Right ventricle myocardium superior (tissue), 1 donor: ENCODE measurements around the gene SPHK2. TPM values are rescaled to one million over a fixed set of nuclear protein-coding genes. Genes with fewer than 3 reads are reported as not detected.

Experiments used
- ATAC-seq: fragments of 200-7000 bp; cut with Tn5 transposase; one replicate; pipeline ENCODE4 v1.9.1; 2020; ENCODE audit warnings: mild to moderate bottlenecking; ENCODE audit not compliant: poor library complexity
- DNase-seq: peaks from one replicate; pipeline ENCODE4 v3.0.0-alpha.2; 2020
- intact Hi-C: fragments of 100-400 bp; cut with DNase I; formaldehyde crosslinking; loops from one replicate; pipeline ENCODE4 v1.11.2; 2022
- total RNA-seq: library from RNA; stranded (reverse); fragmentation: NEBNext Ultra II Directional; extraction: Animal tissue kit (Norgen Biotek cat#: 25700); gene quantifications from one replicate; pipeline ENCODE4 v1.2.1, GENCODE V29; 2021
- donor health status: DM: no; HTN: yes; CAD: no; lungs with severe emphysema.

The SPHK2 gene
- total RNA-seq, 1 donor from 2014 or later, result 7.6 TPM

GRCh38 chr19:48600679-48601417, 18.5 kb upstream of the SPHK2 start:
- no peak for ATAC-seq
- DNase-seq, result no peak
- intact Hi-C loops, result no loop called here

- ATAC-seq (no peak), DNase-seq (no peak)
- intact Hi-C loops, result no loop called here
Observed at GRCh38 chr19:48603001-48603400, 16.3 kb upstream of the SPHK2 start.

GRCh38 chr19:48603449-48603848, 15.9 kb upstream of the SPHK2 start:
- DNase-seq, result no peak
- ATAC-seq, result no peak
- intact Hi-C loops, result no loop called here

- intact Hi-C loops, result no loop called here
- DNase-seq (no peak), ATAC-seq (no peak)
Observed at GRCh38 chr19:48603850-48604249, 15.5 kb upstream of the SPHK2 start.

- intact Hi-C loops, result no loop called here
- ATAC-seq (no peak), DNase-seq (no peak)
Observed at GRCh38 chr19:48606463-48607358, 12.6 kb upstream of the SPHK2 start, which contains the start of gene SPACA4. TSS of gene SPACA4 (plus strand) at chr19:48606742. CDS start at chr19:48606979, 237 bp downstream.

- intact Hi-C loops, result no loop called here
- ATAC-seq (no peak), DNase-seq (no peak)
Observed at GRCh38 chr19:48607359-48607755, 11.9 kb upstream of the SPHK2 start.

- intact Hi-C loops, result no loop called here
- peak; percentile 60 for ATAC-seq
Observed at GRCh38 chr19:48608798-48609263, 10.5 kb upstream of the SPHK2 start.

GRCh38 chr19:48609571-48610108, 9.7 kb upstream of the SPHK2 start:
- no peak for ATAC-seq
- intact Hi-C loops, result no loop called here
- DNase-seq, result no peak

More at GRCh38 chr19:48608798-48609263, 10.5 kb upstream of the SPHK2 start:
- DNase-seq, result peak; percentile 54

GRCh38 chr19:48611872-48612271, 7.4 kb upstream of the SPHK2 start:
- DNase-seq, result no peak
- no peak for ATAC-seq
- intact Hi-C loops, result no loop called here

- intact Hi-C loops, result no loop called here
- ATAC-seq (peak; percentile 5), DNase-seq (no peak)
Observed at GRCh38 chr19:48613024-48613851, 6.1 kb upstream of the SPHK2 start.

- DNase-seq, result no peak
- intact Hi-C loops, result no loop called here
- ATAC-seq, result no peak
Observed at GRCh38 chr19:48613852-48614435, 5.4 kb upstream of the SPHK2 start.

- intact Hi-C loops, result no loop called here
- ATAC-seq (no peak), DNase-seq (no peak)
Observed at GRCh38 chr19:48614436-48615230, 4.7 kb upstream of the SPHK2 start, which contains the start of gene FAM83E. TSS of gene FAM83E (minus strand) at chr19:48615076. CDS start at chr19:48613372, 1,704 bp downstream.

- DNase-seq (no peak), ATAC-seq (no peak)
- intact Hi-C loops, result no loop called here
Observed at GRCh38 chr19:48615231-48616040, 3.9 kb upstream of the SPHK2 start.

GRCh38 chr19:48616041-48616436, 3.3 kb upstream of the SPHK2 start:
- DNase-seq (no peak), ATAC-seq (no peak)
- intact Hi-C loops, result no loop called here

- no peak for DNase-seq
- intact Hi-C loops, result no loop called here
Observed at GRCh38 chr19:48616491-48617056, 2.7 kb upstream of the SPHK2 start.

More at GRCh38 chr19:48616491-48617056, 2.7 kb upstream of the SPHK2 start:
- ATAC-seq, result no peak
